HG03460 (cell line): ENCODE measurements around the gene ESYT3.

Source experiments
- ATAC-seq: cut with Tn5 transposase; IDR thresholded peaks from one replicate; pipeline ENCODE4 v1.9.1; 2021; ENCODE audit not compliant: unreplicated experiment

The ESYT3 gene

GRCh38 chr3:138434276-138434874 is at the start of gene ESYT3:
TSS of gene ESYT3 (plus strand) at chr3:138434616. CDS start at chr3:138434799, 183 bp downstream.
- ATAC-seq, result no peak

GRCh38 chr3:138384976-138385375 is 49.4 kb upstream of the ESYT3 start:
- ATAC-seq, result no peak

- no peak for ATAC-seq
Observed at GRCh38 chr3:138389144-138389601, 45.2 kb upstream of the ESYT3 start.

- ATAC-seq, result no peak
Observed at GRCh38 chr3:138389841-138390581, 44.4 kb upstream of the ESYT3 start.

GRCh38 chr3:138390582-138390932 is 43.9 kb upstream of the ESYT3 start:
- ATAC-seq, result no peak

GRCh38 chr3:138394156-138394555 is 40.3 kb upstream of the ESYT3 start:
- ATAC-seq, result no peak

- ATAC-seq, result no peak
Observed at GRCh38 chr3:138394686-138395085, 39.7 kb upstream of the ESYT3 start.

- ATAC-seq, result no peak
Observed at GRCh38 chr3:138395865-138396751, 38.3 kb upstream of the ESYT3 start.

GRCh38 chr3:138396752-138397410 is 37.5 kb upstream of the ESYT3 start:
- no peak for ATAC-seq

- no peak for ATAC-seq
Observed at GRCh38 chr3:138397983-138398382, 36.4 kb upstream of the ESYT3 start.

GRCh38 chr3:138398791-138399575 is 35.4 kb upstream of the ESYT3 start:
- no peak for ATAC-seq

GRCh38 chr3:138399766-138400165 is 34.6 kb upstream of the ESYT3 start:
- no peak for ATAC-seq

- no peak for ATAC-seq
Observed at GRCh38 chr3:138400651-138401070, 33.8 kb upstream of the ESYT3 start.

GRCh38 chr3:138401834-138402233 is 32.6 kb upstream of the ESYT3 start:
- ATAC-seq, result no peak

GRCh38 chr3:138404121-138404520 is 30.3 kb upstream of the ESYT3 start:
- ATAC-seq, result no peak

- ATAC-seq, result no peak
Observed at GRCh38 chr3:138405001-138405400, 29.4 kb upstream of the ESYT3 start.

- ATAC-seq, result no peak
Observed at GRCh38 chr3:138405486-138405885, 28.9 kb upstream of the ESYT3 start.

- ATAC-seq, result no peak
Observed at GRCh38 chr3:138406606-138407005, 27.8 kb upstream of the ESYT3 start.

- no peak for ATAC-seq
Observed at GRCh38 chr3:138407236-138407907, 27.0 kb upstream of the ESYT3 start.
